Activated CD4-positive, alpha-beta memory T cell treated with anti-CD3 and anti-CD28 coated beads for 36 hours (primary cell): ENCODE measurements around the gene OR13G1. TPM values are rescaled to one million over a fixed set of nuclear protein-coding genes. Genes with fewer than 3 reads are reported as not detected.
"Not testable (repeated sequence)": the region's sequence is repeated elsewhere in the genome, so short reads cannot be mapped to it uniquely, and the experiment has no call there.

Experiments
- CTCF ChIA-PET: fragments of 350-600 bp; sonication (Branson Sonifier 250); formaldehyde crosslinking; loops from one replicate; lab custom pipeline; 2021; ENCODE audit warnings: antibody characterized with exemption, inconsistent platforms; lab: Charles Lee
- POLR2A ChIA-PET: fragments of 350-600 bp; sonication (Branson Sonifier 250); formaldehyde crosslinking; loops from one replicate; lab custom pipeline; 2021; ENCODE audit warnings: antibody characterized with exemption; lab: Charles Lee
- DNase-seq: peaks from one replicate; pipeline ENCODE4 v3.0.0-alpha.2; 2020
- H3K27ac Mint-ChIP-seq: one replicate; pipeline ENCODE4 v1.8.0; 2021; ENCODE audit warnings: mixed read lengths
- H3K27me3 Mint-ChIP-seq: one replicate; pipeline ENCODE4 v1.8.0; 2021; ENCODE audit warnings: mixed read lengths
- H3K36me3 Mint-ChIP-seq: one replicate; pipeline ENCODE4 v1.8.0; 2021; ENCODE audit warnings: mixed read lengths
- H3K4me1 Mint-ChIP-seq: one replicate; pipeline ENCODE4 v1.8.0; 2021; ENCODE audit warnings: low read depth, mixed read lengths
- H3K4me3 Mint-ChIP-seq: one replicate; pipeline ENCODE4 v1.8.0; 2021; ENCODE audit warnings: mild to moderate bottlenecking, mixed read lengths
- H3K9me3 Mint-ChIP-seq: one replicate; pipeline ENCODE4 v1.8.0; 2021; ENCODE audit warnings: mixed read lengths
- intact Hi-C: fragments of 100-400 bp; cut with micrococcal nuclease; formaldehyde crosslinking; loops from one replicate; pipeline ENCODE4 v1.15.1; 2023
- total RNA-seq, 2 experiments: library from RNA; stranded (reverse); gene quantifications; one replicate each; pipeline ENCODE4 v1.2.3, GENCODE V29; 2021

OR13G1 gene
- total RNA-seq = not detected

GRCh38 chr1:247679639-247680038 lies at the start of gene OR13G1:
TSS of gene OR13G1 (minus strand) at chr1:247679739. CDS start at chr1:247673041, 6,698 bp downstream.
- no peaks in the 10 kb centered on the region for H3K4me1 Mint-ChIP-seq
- H3K4me3 Mint-ChIP-seq = no peak within 1 kb of the TSS
- no peaks in the 10 kb centered on the region for H3K27me3 Mint-ChIP-seq
- no peak for DNase-seq
- ChIA-PET CTCF (interaction anchor here (1.0 kb wide), 1 partner anchor 24 kb away, joined by 4 read pairs; no protein-coding TSS in a partner anchor), POLR2A (no interaction called here)
- intact Hi-C loops = loop anchor here (10.0 kb wide), 1 partner anchor 175 kb away; the partner anchor contains the start of gene TRIM58
- no peak within 1 kb of the TSS for H3K27ac Mint-ChIP-seq
- H3K9me3 Mint-ChIP-seq = no peaks in the 10 kb centered on the region
- no peaks in the 10 kb centered on the region for H3K36me3 Mint-ChIP-seq

- CTCF ChIA-PET = no interaction called here
- intact Hi-C loops = no loop called here
Observed at GRCh38 chr1:247721222-247721621, 41.7 kb upstream of the OR13G1 start.

GRCh38 chr1:247716546-247716945 lies 37.0 kb upstream of the OR13G1 start, which contains the start of gene OR6F1:
TSS of gene OR6F1 (minus strand) at chr1:247716646. CDS start at chr1:247712755, 3,891 bp downstream.
- DNase-seq = no peak
- Mint-ChIP-seq H3K4me3 (no peak within 1 kb of the TSS), H3K27me3 (no peaks in the 10 kb centered on the region), H3K4me1 (no peaks in the 10 kb centered on the region), H3K27ac (no peak within 1 kb of the TSS), H3K36me3 (no peaks in the 10 kb centered on the region), H3K9me3 (peaks cover 4% of the 10 kb centered on the region)
- ChIA-PET CTCF (no interaction called here), POLR2A (no interaction called here)
- intact Hi-C loops = no loop called here

More at GRCh38 chr1:247721222-247721621, 41.7 kb upstream of the OR13G1 start:
- Mint-ChIP-seq H3K9me3 (peaks cover 9% of the 10 kb centered on the region), H3K36me3 (no peaks in the 10 kb centered on the region), H3K27me3 (no peaks in the 10 kb centered on the region), H3K27ac (no peak overlapping the region), H3K4me1 (no peaks in the 10 kb centered on the region), H3K4me3 (no peak overlapping the region)
- DNase-seq = no peak
- POLR2A ChIA-PET = no interaction called here

GRCh38 chr1:247713753-247714152 lies 34.2 kb upstream of the OR13G1 start:
- ChIA-PET CTCF (no interaction called here), POLR2A (no interaction called here)
- Mint-ChIP-seq H3K4me1 (no peaks in the 10 kb centered on the region), H3K9me3 (no peaks in the 10 kb centered on the region), H3K36me3 (no peaks in the 10 kb centered on the region), H3K4me3 (no peak overlapping the region), H3K27me3 (no peaks in the 10 kb centered on the region), H3K27ac (no peak overlapping the region)
- DNase-seq = no peak
- intact Hi-C loops = no loop called here

GRCh38 chr1:247710681-247711080 lies 31.1 kb upstream of the OR13G1 start:
- H3K36me3 Mint-ChIP-seq, H3K4me3 Mint-ChIP-seq, intact Hi-C loops, CTCF ChIA-PET, H3K27ac Mint-ChIP-seq, H3K9me3 Mint-ChIP-seq, H3K27me3 Mint-ChIP-seq, POLR2A ChIA-PET, DNase-seq, H3K4me1 Mint-ChIP-seq: not testable (repeated sequence)

- H3K9me3 Mint-ChIP-seq = peaks cover 3% of the 10 kb centered on the region
- ChIA-PET CTCF (no interaction called here), POLR2A (no interaction called here)
- no peaks in the 10 kb centered on the region for H3K27me3 Mint-ChIP-seq
- DNase-seq = no peak
- no peaks in the 10 kb centered on the region for H3K36me3 Mint-ChIP-seq
- no peak overlapping the region for H3K4me3 Mint-ChIP-seq
- peaks cover 2% of the 10 kb centered on the region for H3K4me1 Mint-ChIP-seq
- H3K27ac Mint-ChIP-seq = no peak overlapping the region
- intact Hi-C loops = no loop called here
Observed at GRCh38 chr1:247701338-247701737, 21.8 kb upstream of the OR13G1 start.

- POLR2A ChIA-PET = no interaction called here
- no peak overlapping the region for H3K4me3 Mint-ChIP-seq
- intact Hi-C loops = loop anchor here (10.0 kb wide), 1 partner anchor 173 kb away; the partner anchor contains the start of gene TRIM58
- CTCF ChIA-PET = interaction anchor here (0.6 to 1.9 kb wide), 2 partner anchors 12 to 785 kb away, joined by 3 to 6 read pairs; no protein-coding TSS in a partner anchor
- H3K4me1 Mint-ChIP-seq = no peaks in the 10 kb centered on the region
- H3K27me3 Mint-ChIP-seq = no peaks in the 10 kb centered on the region
- H3K9me3 Mint-ChIP-seq = no peaks in the 10 kb centered on the region
- peak; percentile 48 for DNase-seq
- H3K27ac Mint-ChIP-seq = no peak overlapping the region
- no peaks in the 10 kb centered on the region for H3K36me3 Mint-ChIP-seq
Observed at GRCh38 chr1:247681288-247681897, 1.9 kb upstream of the OR13G1 start.

- intact Hi-C loops = loop anchor here (10.0 kb wide), 1 partner anchor 175 kb away; the partner anchor contains the start of gene TRIM58
- no peaks in the 10 kb centered on the region for H3K4me1 Mint-ChIP-seq
Observed at GRCh38 chr1:247680171-247680570, 632 bp upstream of the OR13G1 start.

GRCh38 chr1:247669225-247669624 lies 10.3 kb downstream of the OR13G1 start:
- H3K4me3 Mint-ChIP-seq = no peak overlapping the region
- ChIA-PET CTCF (no interaction called here), POLR2A (no interaction called here)
- peaks cover 1% of the 10 kb centered on the region for H3K36me3 Mint-ChIP-seq
- intact Hi-C loops = no loop called here
- H3K9me3 Mint-ChIP-seq = peaks cover 7% of the 10 kb centered on the region
- DNase-seq = no peak
- peaks cover 5% of the 10 kb centered on the region for H3K27me3 Mint-ChIP-seq
- H3K27ac Mint-ChIP-seq = no peak overlapping the region
- H3K4me1 Mint-ChIP-seq = no peaks in the 10 kb centered on the region

More at GRCh38 chr1:247680171-247680570, 632 bp upstream of the OR13G1 start:
- no peak for DNase-seq
- H3K9me3 Mint-ChIP-seq = no peaks in the 10 kb centered on the region
- no peak overlapping the region for H3K27ac Mint-ChIP-seq
- no peaks in the 10 kb centered on the region for H3K36me3 Mint-ChIP-seq
- CTCF ChIA-PET = interaction anchor here (0.6 kb wide), 1 partner anchor 424 kb away, joined by 3 read pairs; the partner anchor contains the start of gene VN1R5
- H3K27me3 Mint-ChIP-seq = no peaks in the 10 kb centered on the region
- POLR2A ChIA-PET = no interaction called here
- H3K4me3 Mint-ChIP-seq = no peak overlapping the region

- no peaks in the 10 kb centered on the region for H3K36me3 Mint-ChIP-seq
- no peaks in the 10 kb centered on the region for H3K4me1 Mint-ChIP-seq
- peaks cover 2% of the 10 kb centered on the region for H3K9me3 Mint-ChIP-seq
- intact Hi-C loops = no loop called here
- DNase-seq = no peak
- H3K4me3 Mint-ChIP-seq = no peak overlapping the region
- no peak overlapping the region for H3K27ac Mint-ChIP-seq
- no peaks in the 10 kb centered on the region for H3K27me3 Mint-ChIP-seq
- CTCF ChIA-PET = no interaction called here
- POLR2A ChIA-PET = no interaction called here
Observed at GRCh38 chr1:247656221-247656875, 23.2 kb downstream of the OR13G1 start.

- CTCF ChIA-PET = no interaction called here
- no peaks in the 10 kb centered on the region for H3K36me3 Mint-ChIP-seq
Observed at GRCh38 chr1:247653040-247653439, 26.5 kb downstream of the OR13G1 start.

GRCh38 chr1:247647864-247648263 lies 31.7 kb downstream of the OR13G1 start:
- no peaks in the 10 kb centered on the region for H3K9me3 Mint-ChIP-seq
- intact Hi-C loops = no loop called here
- ChIA-PET POLR2A (no interaction called here), CTCF (no interaction called here)
- H3K27me3 Mint-ChIP-seq = peaks cover 3% of the 10 kb centered on the region
- H3K36me3 Mint-ChIP-seq = no peaks in the 10 kb centered on the region
- no peak overlapping the region for H3K27ac Mint-ChIP-seq
- no peaks in the 10 kb centered on the region for H3K4me1 Mint-ChIP-seq
- H3K4me3 Mint-ChIP-seq = no peak overlapping the region
- no peak for DNase-seq

More at GRCh38 chr1:247653040-247653439, 26.5 kb downstream of the OR13G1 start:
- H3K4me1 Mint-ChIP-seq = no peaks in the 10 kb centered on the region
- no peak overlapping the region for H3K4me3 Mint-ChIP-seq
- no peaks in the 10 kb centered on the region for H3K27me3 Mint-ChIP-seq
- POLR2A ChIA-PET = no interaction called here
- H3K9me3 Mint-ChIP-seq = no peaks in the 10 kb centered on the region
- H3K27ac Mint-ChIP-seq = no peak overlapping the region
- intact Hi-C loops = no loop called here
- no peak for DNase-seq
